Ureter (tissue), 1 donor: ENCODE measurements around the gene PHLPP1. TPM values are rescaled to one million over a fixed set of nuclear protein-coding genes. Genes with fewer than 3 reads are reported as not detected.
A peak's percentile ranks its signal among the peaks of the same experiment; 100 is the strongest.

Experiments
- DNase-seq: peaks from one replicate; pipeline ENCODE4 v3.0.0-alpha.2; 2020; ENCODE audit warnings: low spot score
- total RNA-seq: library from RNA; stranded (reverse); gene quantifications from one replicate; pipeline ENCODE4 v1.2.4, GENCODE V29; 2023
- donor health status: DM: yes; HTN: yes; CAD: no.

Gene PHLPP1
- total RNA-seq, 1 donor from 2014 or later, result 42.0 TPM

DNA sequence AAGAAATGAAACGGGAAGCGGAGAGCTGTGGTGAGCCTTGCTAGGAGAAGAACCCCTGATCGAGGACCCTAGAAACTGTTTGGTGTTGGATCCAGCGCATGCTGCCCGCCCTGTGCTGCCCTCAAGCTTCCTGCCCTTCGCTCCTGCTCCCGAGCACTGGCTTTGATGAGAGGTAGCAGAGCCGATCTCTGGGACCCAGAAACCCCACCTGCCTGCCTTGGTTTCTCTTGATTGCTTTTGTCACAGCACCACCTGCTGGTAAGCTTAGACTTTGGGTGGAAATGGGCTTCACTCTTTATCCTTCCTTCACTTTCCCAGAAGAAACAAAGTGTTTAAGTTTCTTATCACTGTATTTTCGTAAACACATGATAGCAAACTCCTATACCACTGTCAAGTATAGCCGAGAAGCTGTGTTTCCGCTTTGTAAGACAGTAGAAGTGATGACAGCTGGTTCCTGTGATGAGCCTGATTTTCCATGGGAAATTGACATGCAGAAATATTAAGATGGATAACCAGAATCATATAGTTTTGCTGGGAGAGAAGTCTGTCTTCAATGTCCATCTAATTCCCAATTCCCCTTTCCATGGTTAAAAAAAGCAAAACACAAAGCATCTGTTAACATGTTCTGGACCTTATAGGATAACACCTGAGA lies 267.4 kb downstream of the PHLPP1 start:
- peak; percentile 59 for DNase-seq

DNA sequence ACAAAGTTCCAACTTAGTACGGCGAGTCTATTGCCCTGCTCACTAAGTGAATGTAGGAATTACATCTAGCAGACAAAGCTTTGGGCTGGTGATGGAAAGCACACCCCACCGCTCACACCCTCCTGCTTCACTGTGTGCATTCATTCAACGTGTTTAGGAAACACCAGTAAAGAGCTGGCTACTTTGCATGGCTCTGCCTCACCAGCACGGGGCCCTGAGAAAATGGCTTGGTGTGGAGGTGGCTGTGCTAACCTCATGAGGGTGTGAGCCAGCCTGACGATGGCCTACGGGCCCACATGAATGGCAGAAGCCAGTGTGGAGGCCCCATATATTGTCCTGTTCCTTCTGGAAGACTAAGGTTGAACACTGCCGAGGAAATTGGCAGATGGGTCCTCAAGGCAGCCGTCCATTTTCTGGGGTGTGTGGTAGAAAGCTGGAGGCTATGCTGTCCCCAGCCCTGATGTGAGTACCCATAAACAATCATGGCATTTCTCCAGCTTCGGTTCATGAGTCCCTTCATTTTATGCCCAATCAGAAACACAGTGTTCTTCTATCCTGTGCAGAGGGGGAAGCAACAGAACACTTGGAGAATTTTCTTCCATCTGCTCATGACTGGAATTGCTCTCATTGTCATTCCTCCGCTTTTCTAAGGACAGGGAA lies 269.4 kb downstream of the PHLPP1 start:
- no peak for DNase-seq

- DNase-seq, result no peak
These were observed 271.1 kb downstream of the PHLPP1 start for GRCh38 chr18:62986490-62986889.

- no peak for DNase-seq
These were observed 271.9 kb downstream of the PHLPP1 start for GRCh38 chr18:62987055-62987830.

DNA sequence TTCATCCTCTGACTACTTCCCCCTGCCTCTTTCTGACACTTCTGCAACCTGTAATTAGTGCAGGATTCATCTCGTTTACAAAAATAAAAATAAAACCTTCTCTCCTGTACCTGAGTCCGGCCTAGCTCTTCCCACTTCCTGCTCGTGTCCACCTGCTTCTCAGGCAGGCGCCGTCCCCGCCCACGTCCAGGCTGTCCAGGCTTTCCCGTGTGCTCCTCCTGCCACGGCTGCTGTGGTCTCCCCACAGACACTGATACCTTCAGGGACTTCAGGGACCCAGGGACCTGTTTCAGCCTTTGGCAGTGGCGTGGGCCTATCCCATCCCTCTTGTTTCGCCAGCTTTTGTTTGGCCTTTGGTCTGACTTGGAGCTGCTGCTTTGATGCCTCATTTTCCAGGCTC lies 272.5 kb downstream of the PHLPP1 start:
- no peak for DNase-seq

GRCh38 chr18:62988471-62988870 lies 273.1 kb downstream of the PHLPP1 start:
- no peak for DNase-seq

GRCh38 chr18:62989195-62989594 lies 273.9 kb downstream of the PHLPP1 start:
- no peak for DNase-seq

GRCh38 chr18:62990653-62991052 lies 275.3 kb downstream of the PHLPP1 start:
- no peak for DNase-seq

- DNase-seq, result no peak
These were observed 276.0 kb downstream of the PHLPP1 start for GRCh38 chr18:62991389-62991788.

DNA sequence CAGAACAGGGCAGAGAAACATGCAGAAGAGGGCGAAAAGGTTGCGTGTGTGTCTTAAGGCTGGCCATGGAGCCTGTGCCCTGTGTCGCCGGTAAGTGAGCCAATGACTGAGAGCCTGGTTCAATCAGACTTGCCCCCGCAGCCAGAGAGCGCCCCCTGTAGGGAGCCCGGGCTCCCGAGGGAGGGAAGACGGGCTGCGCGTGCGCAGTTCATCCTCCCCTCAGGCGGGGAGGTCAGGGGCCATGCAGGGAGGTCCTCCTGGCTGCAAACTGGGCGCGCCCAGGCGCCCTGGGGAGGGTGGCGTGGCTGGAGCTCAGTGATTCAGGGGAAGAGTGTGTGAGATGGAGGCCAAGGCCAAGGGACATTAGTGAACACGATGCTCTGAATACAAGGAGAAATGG lies 276.6 kb downstream of the PHLPP1 start:
- no peak for DNase-seq

- DNase-seq, result no peak
These were observed 277.6 kb downstream of the PHLPP1 start for GRCh38 chr18:62992877-62993365.

- no peak for DNase-seq
These were observed 281.2 kb downstream of the PHLPP1 start for GRCh38 chr18:62996566-62996965.

GRCh38 chr18:62997076-62997475 lies 281.7 kb downstream of the PHLPP1 start:
- no peak for DNase-seq

DNA sequence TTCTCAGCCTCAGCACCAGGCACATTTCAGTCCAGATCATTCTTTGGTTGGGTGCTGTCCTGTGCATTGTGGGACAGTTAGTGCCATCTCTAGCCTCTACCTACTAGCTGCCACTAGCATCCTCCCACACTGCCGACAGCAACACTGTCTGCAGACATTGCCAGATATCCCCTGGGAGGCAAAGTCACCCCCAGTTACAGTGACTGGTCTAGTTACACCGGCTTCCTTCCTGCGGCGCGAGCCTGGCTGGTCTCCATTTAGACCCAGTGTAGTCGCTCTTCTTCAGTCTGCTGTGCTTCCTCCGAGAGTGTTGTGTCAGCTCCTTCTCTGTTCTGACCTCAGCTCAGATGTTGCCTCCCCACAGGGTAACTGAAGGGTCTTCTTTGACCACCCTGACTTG lies 283.1 kb downstream of the PHLPP1 start:
- DNase-seq, result no peak

DNA sequence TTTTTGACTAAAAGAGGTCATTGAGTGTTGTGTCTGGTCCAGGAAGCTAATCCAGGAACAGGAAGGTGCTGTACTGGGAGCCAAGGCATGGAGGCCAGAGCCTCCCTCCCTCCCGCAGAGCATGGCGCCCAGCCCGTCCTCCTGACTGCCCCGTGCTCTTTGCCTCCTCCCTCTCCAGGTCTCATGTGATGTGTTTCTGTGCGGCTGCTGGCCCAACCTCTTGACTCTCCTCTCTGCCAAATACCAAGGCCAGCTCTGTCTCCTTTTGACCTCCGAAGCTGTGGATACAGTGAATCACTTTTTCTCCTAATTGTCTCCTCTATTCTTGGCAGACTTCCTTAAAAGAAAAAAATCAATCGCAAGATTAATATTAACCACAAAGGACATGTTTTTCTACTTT lies 284.1 kb downstream of the PHLPP1 start:
- DNase-seq, result peak; percentile 56

GRCh38 chr18:62999921-63000320 lies 284.6 kb downstream of the PHLPP1 start:
- DNase-seq, result no peak

GRCh38 chr18:63000839-63001238 lies 285.5 kb downstream of the PHLPP1 start:
- no peak for DNase-seq

DNA sequence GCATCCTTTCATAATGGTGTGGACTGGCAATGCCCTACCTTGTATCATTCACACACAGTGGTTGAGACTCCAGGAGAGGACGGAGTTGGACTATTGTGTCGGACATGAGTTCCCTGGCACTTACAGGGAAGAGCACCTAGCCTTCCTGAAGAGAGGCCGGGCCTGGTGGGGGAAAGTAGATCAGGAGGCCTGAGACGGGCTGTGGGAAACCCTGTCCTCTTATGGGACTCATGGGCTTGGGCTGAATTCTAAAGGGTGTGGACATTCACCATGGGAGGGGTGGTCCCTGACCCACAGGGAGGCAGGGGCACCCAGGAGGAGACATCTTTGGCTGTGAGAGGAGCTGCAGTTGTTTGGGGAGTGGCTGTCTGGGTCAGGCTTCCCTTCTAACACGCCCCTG lies 286.5 kb downstream of the PHLPP1 start:
- DNase-seq, result no peak

GRCh38 chr18:63002305-63002704 lies 287.0 kb downstream of the PHLPP1 start:
- DNase-seq, result no peak

DNA sequence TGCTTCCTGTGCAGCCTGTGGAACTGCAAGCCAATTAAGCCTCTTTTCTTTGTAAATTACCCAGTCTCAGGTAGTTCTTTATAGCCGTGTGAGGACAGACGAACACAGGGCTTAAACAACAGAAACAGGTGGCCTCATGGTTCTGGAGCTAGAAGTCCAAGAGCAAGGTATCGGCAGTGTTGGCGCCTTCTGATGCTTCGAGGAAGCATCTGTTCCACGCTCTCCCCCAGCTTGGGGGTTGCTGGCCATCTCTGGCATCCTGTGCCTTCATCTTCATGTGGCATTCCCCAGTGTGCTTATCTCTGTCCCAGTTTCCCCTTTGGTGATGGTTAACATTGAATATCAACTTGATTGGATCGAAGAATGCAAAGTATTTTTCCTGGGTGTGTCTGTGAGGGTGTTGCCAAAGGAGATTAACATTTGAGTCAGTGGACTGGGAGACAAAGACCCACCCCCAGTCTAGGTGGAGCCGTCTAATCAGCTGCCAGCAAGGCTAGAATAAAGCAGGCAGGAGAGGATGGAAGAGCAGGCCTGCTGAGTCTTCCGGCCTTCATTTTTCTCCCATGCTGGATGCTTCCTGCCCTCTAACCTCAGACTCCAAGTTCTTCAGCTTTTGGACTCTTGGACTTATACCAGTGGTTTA lies 287.6 kb downstream of the PHLPP1 start:
- DNase-seq, result no peak

DNA sequence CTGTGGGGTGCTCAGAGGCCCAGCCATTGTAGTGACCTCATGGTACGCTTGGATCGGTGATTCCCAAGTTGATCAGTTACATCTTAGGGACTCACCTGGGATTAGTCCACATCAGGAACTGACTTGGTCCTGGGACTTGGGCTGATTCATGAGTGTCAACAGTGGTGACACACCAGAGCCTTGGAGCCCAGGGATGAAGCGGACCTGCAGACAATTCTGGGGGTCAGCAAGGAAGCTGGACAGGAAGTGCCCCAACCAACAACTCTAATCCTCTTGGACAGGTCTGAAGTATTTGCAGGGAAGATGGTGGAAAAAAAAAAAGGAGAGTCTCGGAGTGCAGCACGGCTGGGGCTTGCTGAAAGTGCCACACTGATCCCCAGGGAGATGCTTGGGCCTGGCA lies 288.6 kb downstream of the PHLPP1 start:
- DNase-seq, result no peak

DNA sequence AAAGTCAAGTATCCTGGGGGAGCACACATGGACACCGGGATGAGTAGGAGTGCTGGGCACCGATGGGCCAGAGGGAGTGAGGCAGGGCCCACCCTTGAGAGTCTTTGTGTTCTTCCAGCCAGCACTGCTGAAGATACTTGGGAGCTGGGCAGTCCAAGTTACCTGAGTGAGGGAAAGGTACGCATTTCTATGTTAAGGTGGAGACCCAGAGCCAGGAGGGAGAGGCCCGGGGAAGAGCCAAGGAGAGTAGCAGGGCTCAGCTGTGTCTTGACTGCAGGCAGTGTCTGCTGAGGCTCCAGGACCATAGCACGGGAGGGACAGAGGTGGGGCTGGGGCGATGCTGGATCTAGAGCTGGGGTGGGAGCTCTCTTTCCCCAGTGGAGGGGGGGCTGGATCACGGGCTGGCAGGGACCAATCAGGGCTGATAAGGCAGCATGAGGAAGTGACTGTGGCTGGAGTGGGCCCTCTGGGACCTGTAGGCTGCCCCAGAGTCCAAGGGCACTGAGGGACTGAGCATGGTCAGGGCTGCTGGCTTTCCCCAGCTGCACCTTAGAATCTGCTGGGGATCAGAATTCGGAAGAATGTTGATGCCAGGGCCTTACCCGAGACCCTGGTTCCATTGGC lies 289.2 kb downstream of the PHLPP1 start:
- no peak for DNase-seq
